ENCODE data around the gene GASK1B.

Gene GASK1B

DNA sequence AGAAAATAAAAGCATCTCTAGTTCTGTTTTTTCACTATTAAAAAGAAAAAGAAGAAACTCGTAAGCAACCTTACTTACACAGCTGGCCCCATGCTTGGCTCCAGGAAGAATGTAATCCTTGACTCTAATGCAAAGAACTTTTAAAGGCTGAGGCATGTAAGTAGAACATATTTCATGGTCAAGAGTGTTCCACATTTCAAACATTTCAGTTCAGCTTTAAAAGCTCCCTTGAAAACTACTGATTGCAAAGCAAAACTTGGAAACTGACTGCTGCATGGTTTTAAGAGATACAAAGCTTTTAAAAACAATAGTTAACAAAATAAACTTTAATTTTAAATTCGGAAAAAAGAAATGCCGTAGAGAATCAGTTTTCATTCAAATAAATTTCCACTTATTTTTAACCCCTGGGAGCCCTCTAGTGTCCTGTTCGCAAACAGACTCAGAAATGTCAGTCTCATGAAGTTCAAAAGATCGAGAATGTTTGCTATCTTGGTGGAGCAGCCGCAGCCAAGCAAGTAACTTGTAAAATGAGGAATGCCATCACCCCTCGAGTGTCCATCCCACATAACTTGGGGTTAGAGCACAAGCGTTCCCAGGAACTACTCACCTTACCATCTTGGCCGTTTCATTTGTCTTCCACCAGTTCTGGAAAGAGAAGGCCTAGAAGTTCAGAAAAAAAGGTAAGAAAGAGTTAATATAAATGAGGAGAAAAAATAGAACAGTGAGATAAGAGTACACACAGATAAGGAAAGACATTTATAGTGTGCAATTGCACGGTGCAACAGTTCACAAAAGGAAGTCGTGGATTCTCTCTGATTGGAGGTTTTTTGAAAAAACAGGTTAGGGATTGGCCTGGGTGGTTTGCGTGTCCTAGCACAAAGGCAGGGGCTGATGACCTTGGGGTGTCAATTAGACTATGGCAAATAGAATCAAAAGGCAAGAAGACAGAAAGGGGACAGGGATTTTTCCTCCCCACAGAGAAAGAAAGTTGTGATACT, at the start of gene GASK1B:
TSS of gene GASK1B (minus strand) at position 765 of the 998 bp plus-strand sequence. CDS start 1,650 bp downstream, outside the sequence.
- in situ Hi-C loops (cut with MboI; ENCODE audit: low sequenced_read_pairs) = no loop called here

DNA sequence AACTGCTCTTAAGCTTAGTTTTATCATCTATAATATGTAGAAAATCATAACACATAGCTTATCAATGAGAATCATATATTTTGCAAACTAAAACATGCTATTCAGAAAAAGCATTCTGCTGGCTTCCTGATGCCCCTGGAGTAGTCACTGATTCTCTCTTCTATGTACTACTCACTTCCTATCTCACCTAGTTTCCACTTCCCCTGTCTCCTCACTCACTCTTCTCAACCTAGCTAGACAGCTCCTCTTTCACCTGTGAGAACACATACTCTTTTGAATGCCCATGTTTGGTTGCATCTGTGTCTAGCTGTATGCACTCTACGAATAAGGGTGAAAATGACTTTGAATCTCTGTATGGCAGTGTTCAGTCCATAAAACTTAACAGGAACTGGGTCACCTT, 46.8 kb upstream of the GASK1B start:
- in situ Hi-C loops (cut with MboI; ENCODE audit: low sequenced_read_pairs) = no loop called here

DNA sequence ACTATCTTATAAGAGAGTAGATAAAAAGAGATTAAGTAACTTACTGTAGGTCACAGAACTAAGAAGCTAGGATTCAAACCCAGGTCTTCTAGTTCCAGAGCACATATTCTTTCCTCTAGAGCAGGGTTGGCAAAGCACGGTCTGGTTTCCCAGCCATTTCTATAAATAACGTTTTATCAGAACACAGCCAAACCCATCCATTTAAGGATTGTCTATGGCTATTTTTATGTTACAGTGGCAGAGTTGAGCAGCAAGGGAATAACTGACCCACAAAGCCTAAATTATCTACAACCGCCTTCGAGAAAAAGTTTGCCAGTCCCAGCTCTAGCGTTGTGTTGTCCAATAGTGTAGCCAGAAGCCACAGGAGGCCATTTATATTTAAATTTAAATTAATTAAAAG, 44.9 kb upstream of the GASK1B start:
- in situ Hi-C loops (cut with MboI; ENCODE audit: low sequenced_read_pairs) = no loop called here

DNA sequence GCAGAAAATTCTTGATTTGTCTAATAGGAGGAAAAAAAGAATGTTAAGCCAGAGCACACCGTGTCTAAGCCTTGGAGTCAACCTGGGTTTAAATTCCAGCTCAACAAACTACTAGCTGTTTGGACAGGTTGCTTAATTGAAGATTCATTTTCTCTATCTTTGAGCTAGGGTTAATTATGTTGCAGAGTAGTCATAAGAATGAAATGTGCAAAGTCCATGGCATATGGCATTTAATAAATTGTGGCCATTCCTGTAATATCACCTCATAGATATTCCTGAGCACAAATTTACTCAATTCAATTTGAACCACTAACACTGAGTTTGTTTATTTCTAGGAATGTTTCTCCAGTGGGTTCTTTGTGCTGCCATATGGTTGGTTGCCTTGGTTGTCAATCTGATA, 42.0 kb upstream of the GASK1B start:
- in situ Hi-C loops (cut with MboI; ENCODE audit: low sequenced_read_pairs) = no loop called here

DNA sequence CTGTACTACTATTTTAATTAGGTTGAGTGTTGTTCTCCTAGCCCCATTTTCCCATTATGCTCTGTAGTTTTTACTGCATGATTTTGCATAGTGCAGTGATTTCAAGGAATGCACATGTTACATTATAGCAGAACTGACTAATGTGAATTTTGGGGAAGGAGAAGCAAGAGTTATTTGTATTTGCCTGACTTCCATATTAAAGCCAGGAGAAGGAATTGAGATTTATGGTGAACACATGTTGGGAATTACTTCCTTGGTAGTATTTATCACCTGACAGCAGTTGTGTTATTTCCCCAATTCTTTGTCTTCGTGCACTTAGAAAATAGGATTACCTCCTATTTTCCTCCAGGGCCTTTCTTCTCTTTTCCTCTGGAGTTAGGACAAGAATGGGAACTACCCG, 40.6 kb upstream of the GASK1B start:
- in situ Hi-C loops (cut with MboI; ENCODE audit: low sequenced_read_pairs) = no loop called here

DNA sequence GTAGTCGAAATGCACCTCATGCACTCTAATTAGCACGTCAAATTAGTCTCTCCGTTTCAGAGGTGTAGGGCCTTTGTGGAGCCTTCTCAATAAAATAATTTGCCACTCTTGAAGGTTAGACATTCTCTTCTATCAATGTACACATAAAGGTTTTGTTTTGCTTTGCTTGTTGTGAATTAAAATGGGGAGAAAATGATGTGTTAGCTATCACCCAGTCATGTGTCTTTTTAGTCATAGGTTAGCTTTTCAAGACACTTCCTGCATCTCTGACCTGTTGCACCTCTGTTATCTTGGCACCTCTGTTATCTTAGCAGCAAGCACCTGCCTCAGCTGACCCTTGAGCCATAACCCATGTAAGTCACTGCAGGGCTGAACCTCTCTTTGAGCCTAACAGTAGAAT, 38.4 kb upstream of the GASK1B start:
- in situ Hi-C loops (cut with MboI; ENCODE audit: low sequenced_read_pairs) = no loop called here

DNA sequence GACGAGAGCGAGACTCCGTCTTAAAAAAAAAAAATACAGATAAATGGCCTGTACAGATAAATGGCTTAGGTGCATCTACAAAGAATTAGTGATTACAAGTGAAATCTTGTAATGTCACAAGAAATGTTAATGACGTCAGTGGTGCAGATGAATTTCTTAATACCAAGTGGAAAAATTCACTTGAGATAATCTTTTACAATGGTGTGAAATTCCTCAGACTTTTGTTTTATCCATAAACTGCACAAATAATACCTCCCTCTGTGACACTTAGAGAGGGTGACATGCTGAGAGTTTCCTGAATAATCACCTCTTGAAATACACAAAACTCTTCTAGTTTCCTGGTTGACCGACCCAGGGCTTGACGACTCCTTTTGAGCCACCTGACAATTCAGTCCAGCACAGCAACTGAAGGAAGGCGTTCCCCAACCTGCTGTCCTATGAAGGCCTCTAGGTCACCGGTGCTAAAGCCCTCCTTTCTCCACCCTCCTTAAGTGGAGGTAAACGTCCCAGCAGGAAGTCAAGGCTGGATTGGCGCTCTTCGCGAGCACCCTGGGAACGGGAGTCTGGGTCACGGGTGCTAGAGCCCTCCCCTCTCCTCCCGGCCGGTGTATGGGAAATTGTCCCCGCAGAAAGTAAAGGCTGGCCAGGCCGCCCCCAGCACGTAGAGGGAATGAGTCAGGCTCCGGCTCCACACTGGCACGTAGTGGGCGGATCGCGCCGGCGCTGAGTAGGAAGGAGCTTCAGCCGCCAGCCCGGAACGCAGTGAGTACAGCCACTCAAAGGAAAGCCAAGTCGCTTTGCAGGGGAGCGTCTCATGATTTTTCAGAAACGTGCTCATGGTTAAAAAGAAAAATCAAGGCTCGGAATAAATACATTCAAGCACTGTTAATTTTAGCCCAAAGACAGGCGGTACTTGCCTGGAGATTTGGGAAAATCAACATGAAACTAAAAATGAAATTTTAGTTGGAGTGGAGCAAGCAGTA, 37.3 kb upstream of the GASK1B start, which contains the start of gene TMEM144:
TSS of gene TMEM144 (plus strand) at position 662 of the 983 bp plus-strand sequence. CDS start 2,182 bp downstream, outside the sequence.
- in situ Hi-C loops (cut with MboI; ENCODE audit: low sequenced_read_pairs) = no loop called here

DNA sequence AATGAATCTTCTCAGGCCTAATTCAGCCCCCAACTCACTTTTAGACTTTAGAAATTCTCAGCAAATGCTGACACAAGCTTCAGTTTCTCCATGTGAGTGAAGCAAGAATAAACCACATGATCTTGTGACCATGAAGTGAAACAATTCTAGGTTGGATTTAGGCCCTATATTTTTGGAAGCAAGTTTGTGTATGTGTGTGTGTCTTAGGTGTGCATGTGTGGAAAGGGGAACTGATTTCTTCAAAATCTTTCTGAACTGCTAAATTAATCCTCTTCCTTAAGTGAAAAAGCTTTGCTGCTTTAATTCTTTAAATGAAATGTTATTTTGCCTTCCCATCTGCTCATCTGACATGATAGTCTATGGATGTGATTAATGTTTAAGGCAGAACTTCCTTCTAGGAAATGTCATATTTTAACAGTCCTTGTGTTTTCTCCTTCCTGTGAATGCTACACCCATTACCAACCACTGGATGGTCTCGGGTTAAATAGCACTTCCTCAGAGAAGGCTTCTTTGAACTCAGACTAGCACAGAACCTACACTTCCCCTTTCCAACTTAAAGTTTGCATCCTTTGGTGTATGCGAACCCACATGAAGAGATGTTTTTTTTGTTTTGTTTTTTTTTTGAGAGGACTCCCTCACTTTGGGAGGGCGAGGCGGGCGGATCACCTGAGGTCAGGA, 36.3 kb upstream of the GASK1B start:
- in situ Hi-C loops (cut with MboI; ENCODE audit: low sequenced_read_pairs) = no loop called here

DNA sequence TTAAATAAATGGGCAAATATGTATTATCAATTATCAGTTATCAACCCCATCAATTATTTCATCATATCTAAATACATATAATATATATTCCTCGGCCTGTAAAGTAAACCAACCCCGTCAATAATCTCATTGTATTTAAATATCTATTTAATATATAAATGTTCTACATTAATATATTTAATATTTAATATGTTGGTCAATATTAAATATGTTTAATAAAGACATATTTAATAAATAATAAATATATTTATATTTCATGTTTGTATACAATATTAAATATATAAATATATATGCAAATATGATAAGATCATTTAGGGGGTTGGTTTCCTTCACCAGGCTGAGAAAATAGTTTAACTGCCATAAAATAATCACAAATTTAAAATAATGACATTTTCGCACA, 31.1 kb upstream of the GASK1B start:
- in situ Hi-C loops (cut with MboI; ENCODE audit: low sequenced_read_pairs) = no loop called here

DNA sequence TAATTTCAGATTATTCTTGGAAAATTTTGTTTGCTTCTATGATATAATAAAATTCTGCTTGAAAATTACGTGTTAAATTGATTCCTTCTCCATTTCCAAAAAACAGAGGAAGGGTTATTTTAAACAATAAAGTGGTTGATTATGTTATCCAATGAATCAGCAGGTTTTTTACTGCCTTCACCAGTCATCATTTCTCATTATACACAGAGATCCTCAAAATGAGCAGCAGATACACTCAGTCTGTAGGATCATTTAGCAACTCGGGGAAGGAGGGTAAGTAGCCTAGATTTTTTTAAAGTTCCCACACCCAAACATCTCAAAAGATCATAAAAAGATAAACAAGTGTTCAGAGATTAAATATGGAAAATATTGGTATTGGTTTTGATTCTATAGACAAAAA, 30.6 kb upstream of the GASK1B start:
- in situ Hi-C loops (cut with MboI; ENCODE audit: low sequenced_read_pairs) = no loop called here

DNA sequence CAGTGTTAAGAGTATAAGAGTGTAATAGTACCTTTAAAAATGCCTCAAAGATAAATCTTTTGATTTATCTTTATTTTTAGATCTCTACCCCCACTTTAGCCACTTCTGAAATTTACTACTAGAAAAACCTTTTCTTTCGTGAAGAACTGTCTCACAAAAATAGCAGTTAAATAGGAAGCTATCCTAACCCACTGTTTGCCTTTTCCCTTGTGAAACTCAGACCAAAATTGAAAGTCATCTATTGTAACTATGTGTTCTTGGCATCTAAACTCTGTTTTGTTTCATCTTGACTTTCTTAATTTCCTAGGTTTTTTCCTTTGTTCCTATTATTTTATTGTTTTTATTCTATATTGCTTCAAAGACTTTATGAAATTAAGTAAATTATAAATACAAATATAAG, 29.7 kb upstream of the GASK1B start:
- in situ Hi-C loops (cut with MboI; ENCODE audit: low sequenced_read_pairs) = no loop called here

DNA sequence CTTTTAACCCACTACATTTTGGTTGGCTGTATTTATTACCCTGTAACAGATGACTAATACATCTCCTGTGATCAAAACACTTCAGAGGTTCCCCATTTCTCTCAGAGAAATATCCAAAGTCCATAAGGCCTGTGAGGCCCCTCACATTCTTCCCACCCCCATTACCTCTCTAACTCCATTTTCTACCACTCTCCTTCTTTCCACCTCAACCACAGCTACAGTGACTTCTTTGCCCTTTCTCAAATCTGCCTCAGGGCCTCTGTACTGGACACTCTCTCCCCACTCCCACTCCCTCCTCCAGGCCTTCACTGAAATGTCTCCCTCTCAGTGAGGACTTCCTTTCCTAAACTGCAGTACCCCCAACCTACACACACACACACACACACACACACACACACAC, 29.1 kb upstream of the GASK1B start:
- in situ Hi-C loops (cut with MboI; ENCODE audit: low sequenced_read_pairs) = no loop called here

DNA sequence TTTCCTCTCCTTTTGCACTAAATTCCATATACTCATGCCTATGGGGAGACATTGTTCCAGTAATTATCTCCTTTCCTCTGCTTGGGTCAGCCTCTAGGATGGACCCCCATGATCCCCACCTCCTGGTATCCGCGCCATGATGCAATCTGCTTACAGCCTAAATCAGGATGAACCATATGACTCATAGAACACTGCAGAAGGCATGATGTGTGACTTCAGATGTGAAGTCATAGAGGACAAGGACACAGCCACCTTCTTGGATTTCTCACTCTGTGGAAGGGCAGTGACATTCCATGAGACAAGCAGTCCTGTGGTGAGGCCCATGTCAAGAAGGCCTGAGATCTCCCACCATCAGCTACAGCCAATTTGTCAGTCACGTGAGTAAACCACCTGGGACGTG, 28.5 kb upstream of the GASK1B start:
- in situ Hi-C loops (cut with MboI; ENCODE audit: low sequenced_read_pairs) = no loop called here

DNA sequence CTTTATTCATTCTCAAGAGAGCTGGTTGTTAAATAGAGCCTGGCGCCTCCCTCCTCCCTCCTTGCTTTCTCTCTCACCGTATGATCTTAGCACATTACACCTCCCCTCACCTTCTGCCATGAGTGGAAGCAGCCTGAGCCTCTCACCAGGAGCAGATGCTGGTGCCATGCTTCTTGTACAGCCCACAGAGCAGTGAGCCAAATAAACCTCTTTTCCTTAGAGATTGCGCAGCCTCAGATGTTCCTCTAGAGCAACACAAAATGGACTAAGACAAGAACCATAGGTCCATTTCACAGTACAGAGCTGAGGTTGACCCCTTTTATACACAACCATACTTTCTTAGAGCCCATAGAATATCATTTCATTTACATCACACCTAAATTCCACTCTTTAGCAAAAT, 27.4 kb upstream of the GASK1B start:
- in situ Hi-C loops (cut with MboI; ENCODE audit: low sequenced_read_pairs) = no loop called here

DNA sequence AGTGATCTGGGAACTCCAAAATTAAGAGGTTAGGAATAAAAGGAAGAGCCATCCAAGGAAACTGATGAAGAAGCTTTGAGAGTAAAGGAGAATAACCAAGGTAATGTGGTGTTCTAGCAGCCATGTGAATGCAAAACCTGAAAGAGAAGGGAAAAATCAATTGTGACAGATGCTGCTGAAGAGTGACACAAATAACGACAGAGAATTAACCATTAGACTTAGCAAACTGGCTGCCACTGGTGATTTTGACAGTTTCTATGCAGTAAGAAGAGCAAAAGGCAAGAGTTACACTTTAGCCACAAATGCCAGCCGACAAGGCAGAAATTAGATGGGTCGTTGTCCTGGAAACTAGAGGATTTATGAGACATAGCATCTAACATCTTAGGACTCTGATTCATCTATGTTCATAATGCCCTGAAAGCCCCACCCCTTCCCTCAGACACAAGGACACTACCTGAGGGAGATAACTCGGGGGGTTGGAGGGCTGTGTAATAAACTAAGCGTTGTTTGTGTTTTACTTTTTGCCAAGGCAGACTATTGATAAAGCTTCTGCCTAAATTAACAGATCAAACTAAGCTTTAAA, 24.5 kb upstream of the GASK1B start:
- in situ Hi-C loops (cut with MboI; ENCODE audit: low sequenced_read_pairs) = no loop called here

DNA sequence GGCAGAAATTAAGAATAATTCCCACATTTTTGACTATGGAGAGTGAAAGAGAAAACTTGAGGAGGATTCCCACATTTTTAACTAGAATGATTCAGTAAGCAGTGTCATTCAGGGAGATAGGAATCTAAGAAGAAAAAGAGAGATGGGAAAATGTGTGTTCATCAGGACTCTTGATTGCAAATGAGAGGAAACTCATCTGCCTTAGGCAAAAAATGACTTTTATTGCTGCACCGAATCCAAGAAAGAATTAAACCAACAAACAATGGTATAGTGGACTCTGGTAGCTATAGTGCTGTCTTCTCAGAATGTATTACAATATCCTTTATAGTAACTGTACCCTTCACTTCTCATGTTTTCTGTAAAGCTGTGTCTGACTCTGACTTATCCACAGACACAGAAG, 22.5 kb upstream of the GASK1B start:
- in situ Hi-C loops (cut with MboI; ENCODE audit: low sequenced_read_pairs) = no loop called here

DNA sequence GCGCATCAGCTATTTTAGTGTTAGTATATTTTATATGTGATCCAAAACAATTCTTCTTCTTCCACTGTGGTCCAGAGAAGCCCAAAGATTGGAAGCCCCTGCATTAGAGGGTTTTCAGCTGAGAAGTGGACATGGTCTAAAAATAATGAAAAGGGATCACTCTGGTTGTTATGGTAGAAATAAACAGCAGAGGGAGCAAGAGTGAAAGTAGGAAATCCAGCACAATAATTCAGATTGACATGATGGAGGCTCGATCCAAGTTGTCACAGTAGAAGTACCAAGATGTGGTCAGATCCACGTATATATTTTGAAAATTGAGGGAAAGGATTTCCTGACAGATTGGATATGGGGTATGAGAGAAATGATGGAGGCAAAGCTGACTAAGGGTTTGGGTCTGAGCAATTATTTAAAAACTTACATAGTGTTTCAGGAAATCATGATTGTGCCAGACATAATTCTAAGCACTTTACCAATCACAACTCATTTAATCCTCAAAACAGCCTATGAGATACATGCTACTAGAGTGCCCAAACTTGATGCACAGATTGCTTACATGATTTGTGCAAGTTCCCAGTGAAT, 20.4 kb upstream of the GASK1B start:
- in situ Hi-C loops (cut with MboI; ENCODE audit: low sequenced_read_pairs) = no loop called here

DNA sequence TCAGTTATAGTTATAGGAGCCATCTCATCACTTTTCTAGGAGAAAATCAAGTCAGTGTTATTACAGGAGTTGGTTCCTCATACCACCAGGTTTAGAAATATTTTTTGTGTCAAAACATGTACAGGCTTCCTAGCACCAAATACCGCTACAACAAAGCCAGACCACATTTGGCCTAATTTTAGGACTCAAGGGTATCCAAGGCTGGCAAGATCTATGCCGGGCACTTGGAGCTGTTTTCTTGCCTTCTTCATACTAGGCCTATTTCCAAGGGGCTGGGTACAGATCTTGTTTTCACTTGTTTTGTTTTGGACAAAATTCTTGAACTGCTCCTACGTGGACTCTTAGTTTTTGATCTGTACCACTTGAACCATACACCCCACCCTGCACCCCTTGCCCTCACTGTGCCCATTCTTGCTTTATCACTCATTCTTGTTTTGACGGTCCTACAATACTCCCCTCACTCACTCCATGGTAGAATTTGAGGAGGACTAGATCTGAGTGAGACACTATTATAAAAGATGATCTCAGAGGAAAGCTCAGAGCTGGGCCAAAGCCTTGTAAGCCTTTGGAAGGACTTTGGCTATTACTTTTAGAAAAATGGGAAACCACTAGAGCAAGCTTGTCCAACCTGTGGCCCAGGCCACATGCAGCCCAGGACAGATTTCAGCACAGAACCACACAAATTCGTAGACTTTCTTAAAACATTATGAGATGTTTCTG, 19.8 kb upstream of the GASK1B start:
- in situ Hi-C loops (cut with MboI; ENCODE audit: low sequenced_read_pairs) = no loop called here

DNA sequence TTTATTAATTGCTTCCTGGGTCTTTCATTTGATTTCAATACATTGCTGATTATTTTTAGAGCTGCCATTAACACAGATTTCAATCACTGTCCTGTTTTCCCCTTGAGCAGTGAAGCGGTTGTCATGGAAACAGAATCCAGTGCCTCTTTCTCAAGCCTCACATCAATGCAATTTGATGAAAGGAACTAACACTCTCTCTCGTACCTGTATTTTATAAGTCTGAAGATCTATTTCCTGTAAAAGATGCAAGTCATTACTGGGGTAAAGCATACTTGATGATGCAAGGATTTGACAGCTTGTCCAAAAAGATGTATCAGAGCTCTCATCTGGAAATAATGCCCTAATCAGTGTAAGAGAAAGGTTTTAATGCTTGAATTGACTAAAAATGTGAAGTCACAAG, 17.9 kb upstream of the GASK1B start:
- in situ Hi-C loops (cut with MboI; ENCODE audit: low sequenced_read_pairs) = no loop called here
